IPS-15b (cell line): ENCODE results near the gene GNB3.
A peak's percentile ranks its signal among the peaks of the same experiment; 100 is the strongest.

Source experiments
- H3K27me3 ChIP-seq: one replicate; pipeline ENCODE4 v1.6.1; 2013; ENCODE audit warnings: low read length; ENCODE audit not compliant: control insufficient read depth, insufficient read depth
- H3K36me3 ChIP-seq: one replicate; pipeline ENCODE4 v1.6.1; 2013; ENCODE audit warnings: low read length; ENCODE audit not compliant: control insufficient read depth, insufficient read depth
- H3K4me1 ChIP-seq: one replicate; pipeline ENCODE4 v1.6.1; 2013; ENCODE audit warnings: mild to moderate bottlenecking, low read length; ENCODE audit not compliant: control insufficient read depth, insufficient read depth
- H3K4me3 ChIP-seq: one replicate; pipeline ENCODE4 v1.5.1; 2013; ENCODE audit warnings: low read depth, low read length
- H3K9ac ChIP-seq: one replicate; pipeline ENCODE4 v1.6.1; 2013; ENCODE audit warnings: low read depth, mild to moderate bottlenecking, low read length
- H3K9me3 ChIP-seq: one replicate; pipeline ENCODE4 v1.6.1; 2013; ENCODE audit warnings: mild to moderate bottlenecking, low read length; ENCODE audit not compliant: control insufficient read depth, insufficient read depth

The GNB3 gene

GRCh38 chr12:6845395-6845794 lies 4.7 kb downstream of the GNB3 start:
- H3K4me1 ChIP-seq: no peaks in the 10 kb centered on the region
- H3K9me3 ChIP-seq: no peaks in the 10 kb centered on the region
- H3K4me3 ChIP-seq: no peak overlapping the region
- no peak overlapping the region for H3K9ac ChIP-seq
- H3K36me3 ChIP-seq: peaks cover 50% of the 10 kb centered on the region
- no peaks in the 10 kb centered on the region for H3K27me3 ChIP-seq

- Histone ChIP-seq H3K4me1 (no peaks in the 10 kb centered on the region), H3K9ac (no peak overlapping the region), H3K4me3 (no peak overlapping the region), H3K27me3 (no peaks in the 10 kb centered on the region), H3K36me3 (peaks cover 50% of the 10 kb centered on the region), H3K9me3 (no peaks in the 10 kb centered on the region)
Measured at GRCh38 chr12:6846316-6846869, 5.7 kb downstream of the GNB3 start.

GRCh38 chr12:6847676-6848075 lies 7.0 kb downstream of the GNB3 start:
- Histone ChIP-seq H3K36me3 (peaks cover 52% of the 10 kb centered on the region), H3K27me3 (no peaks in the 10 kb centered on the region), H3K9ac (no peak overlapping the region)

GRCh38 chr12:6849427-6849826 lies 8.7 kb downstream of the GNB3 start:
- Histone ChIP-seq H3K9me3 (no peaks in the 10 kb centered on the region), H3K9ac (no peak overlapping the region), H3K4me3 (no peak overlapping the region), H3K4me1 (peaks cover 4% of the 10 kb centered on the region), H3K27me3 (no peaks in the 10 kb centered on the region), H3K36me3 (peaks cover 40% of the 10 kb centered on the region)

More at GRCh38 chr12:6847676-6848075, 7.0 kb downstream of the GNB3 start:
- H3K4me3 ChIP-seq: no peak overlapping the region
- H3K4me1 ChIP-seq: no peaks in the 10 kb centered on the region
- no peaks in the 10 kb centered on the region for H3K9me3 ChIP-seq

- H3K9ac ChIP-seq: peak overlapping the region; percentile 71
- peaks cover 4% of the 10 kb centered on the region for H3K4me1 ChIP-seq
- no peaks in the 10 kb centered on the region for H3K9me3 ChIP-seq
- H3K4me3 ChIP-seq: peak overlapping the region; percentile 100
- no peaks in the 10 kb centered on the region for H3K27me3 ChIP-seq
- H3K36me3 ChIP-seq: peaks cover 34% of the 10 kb centered on the region
Measured at GRCh38 chr12:6849976-6850560, 9.3 kb downstream of the GNB3 start.

- Histone ChIP-seq H3K4me3 (peak overlapping the region; percentile 100), H3K9ac (peak overlapping the region; percentile 71), H3K36me3 (peaks cover 30% of the 10 kb centered on the region), H3K4me1 (peaks cover 4% of the 10 kb centered on the region), H3K9me3 (no peaks in the 10 kb centered on the region), H3K27me3 (no peaks in the 10 kb centered on the region)
Measured at GRCh38 chr12:6850796-6851152, 10.0 kb downstream of the GNB3 start.

- peaks cover 4% of the 10 kb centered on the region for H3K4me1 ChIP-seq
- peaks cover 30% of the 10 kb centered on the region for H3K36me3 ChIP-seq
- H3K27me3 ChIP-seq: no peaks in the 10 kb centered on the region
Measured at GRCh38 chr12:6851153-6851920, 10.6 kb downstream of the GNB3 start, which contains the start of gene CDCA3. Gene CDCA3 (minus strand): TSS chr12:6851286. CDS start chr12:6850952, 334 bp downstream.

GRCh38 chr12:6851921-6852650 lies 11.4 kb downstream of the GNB3 start, which contains the start of gene USP5:
Gene USP5 (plus strand): TSS chr12:6852150. CDS start chr12:6852180, 30 bp downstream.
- peak within 1 kb of the TSS; percentile 89 for H3K9ac ChIP-seq
- H3K27me3 ChIP-seq: no peaks in the 10 kb centered on the region
- peaks cover 30% of the 10 kb centered on the region for H3K36me3 ChIP-seq
- peaks cover 4% of the 10 kb centered on the region for H3K4me1 ChIP-seq
- peak within 1 kb of the TSS; percentile 100 for H3K4me3 ChIP-seq
- H3K9me3 ChIP-seq: no peaks in the 10 kb centered on the region

More at GRCh38 chr12:6851153-6851920, 10.6 kb downstream of the GNB3 start, which contains the start of gene CDCA3:
- Histone ChIP-seq H3K9ac (peak within 1 kb of the TSS; percentile 89), H3K4me3 (peak within 1 kb of the TSS; percentile 100), H3K9me3 (no peaks in the 10 kb centered on the region)

- Histone ChIP-seq H3K9me3 (no peaks in the 10 kb centered on the region), H3K36me3 (peaks cover 33% of the 10 kb centered on the region), H3K27me3 (no peaks in the 10 kb centered on the region), H3K4me3 (peak overlapping the region; percentile 100), H3K9ac (peak overlapping the region; percentile 55), H3K4me1 (peaks cover 4% of the 10 kb centered on the region)
Measured at GRCh38 chr12:6852651-6853354, 12.1 kb downstream of the GNB3 start.

GRCh38 chr12:6853626-6854025 lies 12.9 kb downstream of the GNB3 start:
- Histone ChIP-seq H3K36me3 (peaks cover 41% of the 10 kb centered on the region), H3K27me3 (no peaks in the 10 kb centered on the region), H3K9me3 (no peaks in the 10 kb centered on the region), H3K4me1 (peaks cover 4% of the 10 kb centered on the region), H3K9ac (no peak overlapping the region), H3K4me3 (peak overlapping the region; percentile 100)

GRCh38 chr12:6854036-6854435 lies 13.3 kb downstream of the GNB3 start:
- no peaks in the 10 kb centered on the region for H3K9me3 ChIP-seq
- H3K36me3 ChIP-seq: peaks cover 42% of the 10 kb centered on the region
- H3K4me1 ChIP-seq: peaks cover 4% of the 10 kb centered on the region
- H3K27me3 ChIP-seq: no peaks in the 10 kb centered on the region
- H3K9ac ChIP-seq: no peak overlapping the region
- no peak overlapping the region for H3K4me3 ChIP-seq
